GM12878 (cell line): ENCODE data around the gene TNFAIP1. TPM values are rescaled to one million over a fixed set of nuclear protein-coding genes. Genes with fewer than 3 reads are reported as not detected.
"Not testable (repeated sequence)": the region's sequence is repeated elsewhere in the genome, so short reads cannot be mapped to it uniquely, and the experiment has no call there.

Experiments used
- ATAC-seq: fragments of 200-7000 bp; cut with Tn5 transposase; 3 replicates; pipeline ENCODE4 v1.9.1; 2020; ENCODE audit warnings: mild to moderate bottlenecking, moderate library complexity
- BruUV-seq: library from RNA; stranded (reverse); fragments of 400-500 nt; replicated peaks from 2 replicates; lab custom pipeline; 2021; lab: Mats Ljungman, UMichigan
- CTCF ChIA-PET: fragments of 300-600 bp; sonication (Branson Sonifier 250); formaldehyde crosslinking; extraction: SDS; loops from one replicate; lab custom pipeline; 2021; ENCODE audit warnings: inconsistent platforms; lab: Yijun Ruan, JAX
- POLR2A ChIA-PET: fragments of 350-600 bp; formaldehyde crosslinking; extraction: SDS; loops from one replicate; lab custom pipeline; 2021; ENCODE audit warnings: inconsistent platforms; lab: Charles Lee
- RAD21 ChIA-PET: fragments of 300-600 bp; sonication (Branson Sonifier 250); formaldehyde crosslinking; loops from one replicate; lab custom pipeline; 2023; ENCODE audit warnings: antibody characterized with exemption; ENCODE audit not compliant: unreplicated experiment; lab: Charles Lee
- SMC1A ChIA-PET: fragments of 300-600 bp; sonication (Branson Sonifier 250); formaldehyde crosslinking; loops from one replicate; lab custom pipeline; 2023; ENCODE audit not compliant: unreplicated experiment, uncharacterized antibody; lab: Charles Lee
- DNase-seq: peaks from one replicate; pipeline ENCODE4 v3.0.0-alpha.2; 2011; ENCODE audit warnings: low read depth, low spot score
- FAIRE-seq: peaks from 3 replicates; lab custom pipeline; 2011; peaks lifted over from hg19 to GRCh38; lab: Jason Lieb, UNC
- H2AFZ ChIP-seq: 2 replicates; pipeline ENCODE4 v1.6.0; 2011; ENCODE audit warnings: low read depth, low read length, control low read depth; ENCODE audit not compliant: control insufficient read depth
- H3K27ac ChIP-seq: 2 replicates; pipeline ENCODE4 v1.5.1; 2011; ENCODE audit warnings: control low read depth; ENCODE audit not compliant: control insufficient read depth, insufficient read depth
- H3K27me3 ChIP-seq, 2 experiments: replicated peaks in 1 of 2; 2 replicates each; pipeline versions ENCODE4 v1.6.0 to v1.6.1; 2011; ENCODE audit warnings: low read length in 1 of 2; ENCODE audit not compliant: control insufficient read depth in 2 of 2, insufficient read depth in 2 of 2
- H3K36me3 ChIP-seq, 2 experiments: 2 replicates each; pipeline ENCODE4 v1.5.1; 2011; ENCODE audit warnings: low read length in 1 of 2; ENCODE audit not compliant: control insufficient read depth in 2 of 2, insufficient read depth in 2 of 2
- H3K4me1 ChIP-seq: 2 replicates; pipeline ENCODE4 v1.6.1; 2011; ENCODE audit warnings: mild to moderate bottlenecking, low read length, moderate library complexity, mixed read lengths; ENCODE audit not compliant: control insufficient read depth, insufficient read depth
- H3K4me2 ChIP-seq: 2 replicates; pipeline ENCODE4 v1.6.0; 2011; ENCODE audit warnings: control low read depth; ENCODE audit not compliant: control insufficient read depth, insufficient read depth
- H3K4me3 ChIP-seq: fragments of 200-600 bp; sonication (generic); 2 replicates; pipeline ENCODE4 v1.5.1; 2016
- H3K79me2 ChIP-seq: 2 replicates; pipeline ENCODE4 v1.6.0; 2011; ENCODE audit warnings: low read length; ENCODE audit not compliant: control insufficient read depth, insufficient read depth
- H3K9ac ChIP-seq: 2 replicates; pipeline ENCODE4 v1.8.0; 2011; ENCODE audit warnings: low read length, control low read depth, mixed read lengths; ENCODE audit not compliant: control insufficient read depth, insufficient read depth
- H3K9me3 ChIP-seq: replicated peaks from 3 replicates; pipeline ENCODE4 v1.5.1; 2011; ENCODE audit warnings: mild to moderate bottlenecking, low read length; ENCODE audit not compliant: control insufficient read depth, insufficient read depth
- H4K20me1 ChIP-seq: 2 replicates; pipeline ENCODE4 v1.6.0; 2011; ENCODE audit not compliant: control insufficient read depth, insufficient read depth
- ATF7 ChIP-seq: fragments of 450-650 bp; IDR thresholded peaks from 2 replicates; pipeline ENCODE4 v1.6.1; 2016; ENCODE audit warnings: low read depth, mild to moderate bottlenecking
- ETV6 ChIP-seq, 2 experiments: fragments of 450-650 bp in 1 of 2; IDR thresholded peaks in 1 of 2; conservative IDR thresholded peaks in 1 of 2; 2 replicates each; pipeline ENCODE4 v1.6.1; 2014; ENCODE audit warnings: antibody characterized with exemption in 1 of 2, borderline replicate concordance in 1 of 2, low read depth in 1 of 2, mild to moderate bottlenecking in 1 of 2, moderate library complexity in 1 of 2
- JUND ChIP-seq: IDR thresholded peaks from 2 replicates; pipeline ENCODE4 v1.6.1; 2012; ENCODE audit warnings: low read depth, mild to moderate bottlenecking, low read length, improper control_type of control experiment, moderate library complexity
- RELB ChIP-seq: fragments of 450-650 bp; IDR thresholded peaks from 2 replicates; pipeline ENCODE4 v1.6.1; 2017; ENCODE audit warnings: low read depth, mild to moderate bottlenecking, moderate library complexity
- YBX1 ChIP-seq: fragments of 450-650 bp; IDR thresholded peaks from 2 replicates; pipeline ENCODE4 v1.6.1; 2016; ENCODE audit warnings: antibody characterized with exemption
- WGBS: methylation state at CpG from one replicate; pipeline ENCODE4 v1.1.6; 2016; ENCODE audit warnings: low lambda C conversion rate; ENCODE audit not compliant: insufficient replicate concordance, insufficient coverage; ENCODE audit errors: missing lambda C conversion rate; 5-methylcytosine and 5-hydroxymethylcytosine counted together
- in situ Hi-C: fragments of 300-500 bp; cut with MboI; formaldehyde crosslinking; loops from 9 replicates; pipeline ENCODE4 v1.14.3; 2018; ENCODE audit warnings: mixed read lengths
- intact Hi-C: fragments of 100-400 bp; cut with micrococcal nuclease; formaldehyde crosslinking; loops from one replicate; pipeline ENCODE4 v1.14.2; 2022; ENCODE audit not compliant: unreplicated experiment
- polyA plus RNA-seq, 11 experiments: library from polyadenylated mRNA; depleted of rRNA in 4 of 11; unstranded in 6 of 11; stranded (reverse) in 5 of 11; fragments of >200 nt; fragmentation: Nextera tagmentation in 4 of 11; fragmentation: Illumina TruSeq in 1 of 11; extraction: Ambion mirVana in 4 of 11; extraction: Trizol in 1 of 11; gene quantifications; 1 replicate in 1 of 11; 2 replicates in 10 of 11; pipeline versions ENCODE4 v1.2.1 to v1.2.3, GENCODE V29; 2011 to 2016; ENCODE audit warnings: inconsistent platforms in 2 of 11, missing spikeins in 2 of 11, low read depth in 1 of 11
- total RNA-seq, 4 experiments: library from RNA; depleted of rRNA in 3 of 4; stranded (reverse); fragments of >200 nt in 3 of 4; fragmentation: Illumina TruSeq in 1 of 4; extraction: Trizol in 1 of 4; gene quantifications; 2 replicates each; pipeline versions ENCODE4 v1.2.1 to v1.2.3, GENCODE V29; 2013 to 2021
- TF ChIP-seq, protein P1 (sequence below): fragments of 450-650 bp; IDR thresholded peaks from 2 replicates; pipeline ENCODE4 v1.6.1; 2017; ENCODE audit warnings: mild to moderate bottlenecking

The TNFAIP1 gene
- total and polyA plus RNA-seq, 10 of the 15 experiments (the other 5 are each of a cell fraction or from before 2014, with no cell fraction given): 1.8 to 16.9 (median 11.7) TPM

- Histone ChIP-seq H3K27me3 (no peaks in the 10 kb centered on the region), H3K9ac (no peak overlapping the region), H4K20me1 (no peaks in the 10 kb centered on the region), H3K79me2 (peaks cover 19% of the 10 kb centered on the region), H3K27ac (no peak overlapping the region), H3K9me3 (no peaks in the 10 kb centered on the region), H2AFZ (no peak overlapping the region)
- no peak for ATAC-seq
- FAIRE-seq: no peak
- ChIA-PET CTCF (interaction anchor here (1.2 to 2.3 kb wide), 2 partner anchors 16 to 78 kb away, joined by 6 to 8 read pairs; no protein-coding TSS in a partner anchor), RAD21 (interaction anchor here (1.2 kb wide), 1 partner anchor 20 kb away, joined by 3 read pairs; the partner anchor contains the start of gene POLDIP2), POLR2A (no interaction called here)
- WGBS: 77% methylated on average over 5 of the region's 5 CpGs
- no peak for DNase-seq
- in situ Hi-C loops: loop anchor here (10.0 kb wide), 1 partner anchor 617 kb away; the partner anchor contains the start of gene PHF12
- BruUV-seq: no TSS peak
- intact Hi-C loops: no loop called here
- no peak for TF ChIP-seq JUND
- TF ChIP-seq YBX1: no peak
- no peak for TF ChIP-seq RELB
- TF ChIP-seq ATF7: no peak
- TF ChIP-seq, protein P1, sequence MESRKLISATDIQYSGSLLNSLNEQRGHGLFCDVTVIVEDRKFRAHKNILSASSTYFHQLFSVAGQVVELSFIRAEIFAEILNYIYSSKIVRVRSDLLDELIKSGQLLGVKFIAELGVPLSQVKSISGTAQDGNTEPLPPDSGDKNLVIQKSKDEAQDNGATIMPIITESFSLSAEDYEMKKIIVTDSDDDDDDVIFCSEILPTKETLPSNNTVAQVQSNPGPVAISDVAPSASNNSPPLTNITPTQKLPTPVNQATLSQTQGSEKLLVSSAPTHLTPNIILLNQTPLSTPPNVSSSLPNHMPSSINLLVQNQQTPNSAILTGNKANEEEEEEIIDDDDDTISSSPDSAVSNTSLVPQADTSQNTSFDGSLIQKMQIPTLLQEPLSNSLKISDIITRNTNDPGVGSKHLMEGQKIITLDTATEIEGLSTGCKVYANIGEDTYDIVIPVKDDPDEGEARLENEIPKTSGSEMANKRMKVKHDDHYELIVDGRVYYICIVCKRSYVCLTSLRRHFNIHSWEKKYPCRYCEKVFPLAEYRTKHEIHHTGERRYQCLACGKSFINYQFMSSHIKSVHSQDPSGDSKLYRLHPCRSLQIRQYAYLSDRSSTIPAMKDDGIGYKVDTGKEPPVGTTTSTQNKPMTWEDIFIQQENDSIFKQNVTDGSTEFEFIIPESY: no peak
- TF ChIP-seq ETV6 (conservative IDR thresholded peaks at IDR 0.05 in 1 of 2, IDR thresholded peaks at IDR 0.05 in 1 of 2; ENCODE audit: borderline replicate concordance in 1 of 2, low read depth in 1 of 2): no peak
- TF ChIP-seq, all 136 proteins: peak for 0
- SMC1A ChIA-PET: no interaction called here
- Histone ChIP-seq H3K4me3 (no peak overlapping the region), H3K4me2 (no peak overlapping the region), H3K36me3 (peaks cover 6 to 10% of the 10 kb centered on the region in 2 experiments; a peak in 3 of 4 replicates), H3K4me1 (peaks cover 3% of the 10 kb centered on the region)
Measured at GRCh38 chr17:28338056-28338768, 2.7 kb downstream of the TNFAIP1 start.

DNA sequence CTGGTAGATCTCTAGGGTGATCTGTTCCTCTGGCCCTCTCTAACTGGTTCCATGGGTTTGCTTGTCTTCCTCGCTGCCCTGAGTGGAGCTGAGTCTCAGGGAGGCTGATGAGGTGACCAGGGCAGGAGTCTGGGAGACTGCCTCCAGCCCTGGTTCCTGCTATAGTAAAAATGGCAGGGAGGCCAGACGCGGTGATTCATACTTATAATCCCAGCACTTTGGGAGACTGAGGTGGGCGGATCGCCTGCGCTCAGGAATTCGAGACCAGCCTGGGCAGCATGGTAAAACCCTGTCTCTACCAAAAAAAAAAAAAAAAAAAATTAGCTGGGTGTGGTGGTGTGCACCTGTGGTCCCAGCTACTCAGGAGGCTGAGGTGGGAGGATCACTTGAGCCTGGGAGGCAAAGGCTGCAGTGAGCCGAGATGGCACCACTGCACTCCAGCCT is 3.2 kb downstream of the TNFAIP1 start:
- RAD21 ChIA-PET, H4K20me1 ChIP-seq, ATAC-seq, H3K4me3 ChIP-seq, BruUV-seq, H3K9me3 ChIP-seq, DNase-seq, H3K4me1 ChIP-seq, FAIRE-seq, intact Hi-C loops, H3K4me2 ChIP-seq, H3K9ac ChIP-seq, H3K27ac ChIP-seq, H3K27me3 ChIP-seq, H2AFZ ChIP-seq, SMC1A ChIA-PET: not testable (repeated sequence)
- ChIA-PET CTCF (interaction anchor here (2.3 kb wide), 1 partner anchor 77 kb away, joined by 8 read pairs; no protein-coding TSS in a partner anchor), POLR2A (interaction anchor here (0.6 kb wide), 1 partner anchor 559 kb away, joined by 3 read pairs; no protein-coding TSS in a partner anchor)
- Histone ChIP-seq H3K79me2 (peaks cover 19% of the 10 kb centered on the region), H3K36me3 (peaks cover 6 to 13% of the 10 kb centered on the region in 2 experiments; a peak in 3 of 4 replicates)
- 100% methylated on average over 4 of the region's 8 CpGs for WGBS
- in situ Hi-C loops: loop anchor here (10.0 kb wide), 1 partner anchor 616 kb away; the partner anchor contains the start of gene PHF12
